BLaER1 (cell line): ENCODE data around the gene POP4.

Source experiments
- H3K27ac ChIP-seq: shearing (Covaris generic); formaldehyde crosslinking; 2 replicates; pipeline ENCODE4 v1.8.1; 2022
- H3K27me3 ChIP-seq: shearing (Covaris generic); formaldehyde crosslinking; 2 replicates; pipeline ENCODE4 v1.8.1; 2022
- H3K36me3 ChIP-seq: shearing (Covaris generic); formaldehyde crosslinking; 2 replicates; pipeline ENCODE4 v1.8.1; 2022
- H3K4me1 ChIP-seq: shearing (Covaris generic); formaldehyde crosslinking; 2 replicates; pipeline ENCODE4 v1.8.1; 2022
- H3K4me2 ChIP-seq: shearing (Covaris generic); formaldehyde crosslinking; 2 replicates; pipeline ENCODE4 v1.8.1; 2022
- H3K4me3 ChIP-seq: shearing (Covaris generic); formaldehyde crosslinking; 2 replicates; pipeline ENCODE4 v1.8.1; 2022
- H3K9ac ChIP-seq: shearing (Covaris generic); formaldehyde crosslinking; 2 replicates; pipeline ENCODE4 v1.8.1; 2022
- H3K9me3 ChIP-seq: shearing (Covaris generic); formaldehyde crosslinking; 2 replicates; pipeline ENCODE4 v1.8.1; 2022
- H4K20me1 ChIP-seq: shearing (Covaris generic); formaldehyde crosslinking; 2 replicates; pipeline ENCODE4 v1.8.1; 2022
- Cebpa-rat ChIP-seq: shearing (Covaris generic); IDR thresholded peaks from 2 replicates; pipeline ENCODE4 v1.8.1; 2022

Gene POP4

GRCh38 chr19:29609636-29610035 is 3.6 kb downstream of the POP4 start:
- peaks cover 54% of the 10 kb centered on the region for H3K4me1 ChIP-seq
- peak overlapping the region; percentile 51; the same call in 1 of the 2 replicates for H3K27ac ChIP-seq
- no peak for TF ChIP-seq Cebpa-rat
- peak overlapping the region; percentile 45; the same call in 1 of the 2 replicates for H3K9ac ChIP-seq
- H3K36me3 ChIP-seq = peaks cover 59% of the 10 kb centered on the region
- H3K4me2 ChIP-seq = peak overlapping the region; percentile 53; the same call in 1 of the 2 replicates
- no peak overlapping the region for H3K4me3 ChIP-seq
- no peaks in the 10 kb centered on the region for H3K27me3 ChIP-seq
- no peaks in the 10 kb centered on the region for H3K9me3 ChIP-seq
- H4K20me1 ChIP-seq = no peaks in the 10 kb centered on the region

- Histone ChIP-seq H3K27ac (peak overlapping the region; percentile 51; the same call in 1 of the 2 replicates), H3K27me3 (no peaks in the 10 kb centered on the region), H3K9me3 (no peaks in the 10 kb centered on the region), H3K4me3 (no peak overlapping the region), H3K36me3 (peaks cover 64% of the 10 kb centered on the region), H3K4me1 (peaks cover 54% of the 10 kb centered on the region), H3K4me2 (peak overlapping the region; percentile 53), H3K9ac (peak overlapping the region; percentile 45; the same call in 1 of the 2 replicates), H4K20me1 (no peaks in the 10 kb centered on the region)
- no peak for TF ChIP-seq Cebpa-rat
These were observed 4.1 kb downstream of the POP4 start for GRCh38 chr19:29610213-29610573.

- no peaks in the 10 kb centered on the region for H3K9me3 ChIP-seq
- no peaks in the 10 kb centered on the region for H4K20me1 ChIP-seq
- H3K4me2 ChIP-seq = peak overlapping the region; percentile 53
- H3K4me3 ChIP-seq = no peak overlapping the region
- H3K9ac ChIP-seq = peak overlapping the region; percentile 45; the same call in 1 of the 2 replicates
- H3K27me3 ChIP-seq = no peaks in the 10 kb centered on the region
- H3K4me1 ChIP-seq = peaks cover 57% of the 10 kb centered on the region
- TF ChIP-seq Cebpa-rat = no peak
- H3K36me3 ChIP-seq = peaks cover 69% of the 10 kb centered on the region
- H3K27ac ChIP-seq = peak overlapping the region; percentile 51; the same call in 1 of the 2 replicates
These were observed 4.6 kb downstream of the POP4 start for GRCh38 chr19:29610574-29611271.

GRCh38 chr19:29612121-29612520 is 6.0 kb downstream of the POP4 start:
- Histone ChIP-seq H3K27me3 (no peaks in the 10 kb centered on the region), H3K36me3 (peaks cover 80% of the 10 kb centered on the region), H3K4me3 (no peak overlapping the region), H3K4me2 (no peak overlapping the region), H3K4me1 (peaks cover 62% of the 10 kb centered on the region), H4K20me1 (no peaks in the 10 kb centered on the region), H3K9me3 (no peaks in the 10 kb centered on the region), H3K9ac (no peak overlapping the region), H3K27ac (no peak overlapping the region)
- TF ChIP-seq Cebpa-rat = no peak

- no peak for TF ChIP-seq Cebpa-rat
- Histone ChIP-seq H3K4me2 (peak overlapping the region; percentile 78; the same call in 1 of the 2 replicates), H3K36me3 (peaks cover 80% of the 10 kb centered on the region), H3K27me3 (no peaks in the 10 kb centered on the region), H3K9me3 (no peaks in the 10 kb centered on the region), H3K27ac (no peak overlapping the region), H3K4me1 (peaks cover 66% of the 10 kb centered on the region), H3K4me3 (no peak overlapping the region), H4K20me1 (no peaks in the 10 kb centered on the region), H3K9ac (0 out of 2 replicates have a peak overlapping the region, but pooled peaks have one; percentile 50)
These were observed 6.9 kb downstream of the POP4 start for GRCh38 chr19:29612801-29613595.

- Histone ChIP-seq H3K4me1 (peaks cover 76% of the 10 kb centered on the region), H4K20me1 (no peaks in the 10 kb centered on the region), H3K9ac (peak overlapping the region; percentile 50; the same call in 1 of the 2 replicates), H3K9me3 (no peaks in the 10 kb centered on the region), H3K36me3 (peaks cover 73% of the 10 kb centered on the region), H3K27me3 (no peaks in the 10 kb centered on the region), H3K4me3 (no peak overlapping the region), H3K4me2 (peak overlapping the region; percentile 78), H3K27ac (peak overlapping the region; percentile 41; the same call in 1 of the 2 replicates)
- TF ChIP-seq Cebpa-rat = no peak
These were observed 8.0 kb downstream of the POP4 start for GRCh38 chr19:29614046-29614445.

GRCh38 chr19:29614780-29615179 is 8.7 kb downstream of the POP4 start:
- Histone ChIP-seq H3K4me3 (no peak overlapping the region), H3K9ac (no peak overlapping the region), H3K9me3 (no peaks in the 10 kb centered on the region), H3K27me3 (no peaks in the 10 kb centered on the region), H3K4me2 (peak overlapping the region; percentile 78), H3K4me1 (peaks cover 73% of the 10 kb centered on the region), H4K20me1 (no peaks in the 10 kb centered on the region), H3K36me3 (peaks cover 66% of the 10 kb centered on the region), H3K27ac (no peak overlapping the region)
- TF ChIP-seq Cebpa-rat = no peak

- Histone ChIP-seq H3K36me3 (peaks cover 58% of the 10 kb centered on the region), H3K9ac (no peak overlapping the region; the same call in 1 of the 2 replicates), H3K4me1 (peaks cover 73% of the 10 kb centered on the region), H3K9me3 (no peaks in the 10 kb centered on the region), H3K27ac (no peak overlapping the region), H3K27me3 (no peaks in the 10 kb centered on the region), H4K20me1 (no peaks in the 10 kb centered on the region), H3K4me3 (no peak overlapping the region), H3K4me2 (peak overlapping the region; percentile 78)
- no peak for TF ChIP-seq Cebpa-rat
These were observed 9.9 kb downstream of the POP4 start for GRCh38 chr19:29615891-29616425.

GRCh38 chr19:29616541-29616940 is 10.5 kb downstream of the POP4 start:
- Histone ChIP-seq H3K4me3 (no peak overlapping the region), H3K9me3 (no peaks in the 10 kb centered on the region), H3K27ac (no peak overlapping the region), H3K4me1 (peaks cover 73% of the 10 kb centered on the region), H4K20me1 (no peaks in the 10 kb centered on the region), H3K9ac (no peak overlapping the region), H3K4me2 (peak overlapping the region; percentile 78), H3K27me3 (no peaks in the 10 kb centered on the region), H3K36me3 (peaks cover 52% of the 10 kb centered on the region)
- TF ChIP-seq Cebpa-rat = no peak
